Mesenchymal stem cell (in vitro differentiated cells and primary cell): ENCODE data around the gene RNF215.
A peak's percentile ranks its signal among the peaks of the same experiment; 100 is the strongest.

Experiments
- DNase-seq: peaks from one replicate; pipeline ENCODE4 v3.0.0-alpha.2; 2013
- H2AFZ ChIP-seq: one replicate; pipeline ENCODE4 v1.6.1; 2013; ENCODE audit warnings: low read depth, mild to moderate bottlenecking, control low read depth, inconsistent platforms, low read length, moderate library complexity
- H2AK5ac ChIP-seq: 2 replicates; pipeline ENCODE4 v1.6.1; 2013; ENCODE audit warnings: low read length, moderate library complexity, mild to moderate bottlenecking, inconsistent platforms; ENCODE audit not compliant: severe bottlenecking
- H2BK120ac ChIP-seq: one replicate; pipeline ENCODE4 v1.6.1; 2013; ENCODE audit warnings: low read depth, mild to moderate bottlenecking, inconsistent platforms, low read length, moderate library complexity
- H2BK12ac ChIP-seq, 2 experiments: one replicate each; pipeline ENCODE4 v1.6.1; 2013; ENCODE audit warnings: inconsistent platforms in 2 of 2, low read length in 2 of 2, mild to moderate bottlenecking in 2 of 2, moderate library complexity in 2 of 2, control low read depth in 1 of 2
- H2BK15ac ChIP-seq: one replicate; pipeline ENCODE4 v1.6.1; 2013; ENCODE audit warnings: mild to moderate bottlenecking, low read depth, inconsistent platforms; ENCODE audit not compliant: poor library complexity, severe bottlenecking
- H2BK5ac ChIP-seq: 2 replicates; pipeline ENCODE4 v1.6.1; 2013; ENCODE audit warnings: low read depth, mild to moderate bottlenecking, low read length, control low read depth, inconsistent platforms; ENCODE audit not compliant: poor library complexity, severe bottlenecking
- H3K14ac ChIP-seq, 2 experiments: one replicate each; pipeline ENCODE4 v1.6.1; 2013; ENCODE audit warnings: inconsistent platforms in 2 of 2, low read length in 2 of 2, control low read depth in 1 of 2, mild to moderate bottlenecking in 1 of 2, moderate library complexity in 1 of 2
- H3K18ac ChIP-seq, 2 experiments: one replicate each; pipeline ENCODE4 v1.6.1; 2013; ENCODE audit warnings: inconsistent platforms in 2 of 2, low read length in 2 of 2, control low read depth in 1 of 2, low read depth in 1 of 2, mild to moderate bottlenecking in 1 of 2
- H3K23ac ChIP-seq, 2 experiments: one replicate each; pipeline ENCODE4 v1.6.1; 2013; ENCODE audit warnings: inconsistent platforms in 2 of 2, low read length in 2 of 2, mild to moderate bottlenecking in 2 of 2, moderate library complexity in 2 of 2, control low read depth in 1 of 2
- H3K27ac ChIP-seq: 2 replicates; pipeline ENCODE4 v1.5.1; 2013; ENCODE audit warnings: mild to moderate bottlenecking, moderate library complexity, low read length, control low read depth, inconsistent platforms; ENCODE audit not compliant: poor library complexity, severe bottlenecking
- H3K27me3 ChIP-seq, 2 experiments: 2 replicates each; pipeline versions ENCODE4 v1.6.1 to v1.7.0; 2013; ENCODE audit warnings: low read length in 2 of 2, mild to moderate bottlenecking in 2 of 2, moderate library complexity in 2 of 2, control low read depth in 1 of 2, inconsistent platforms in 1 of 2; ENCODE audit not compliant: control insufficient read depth in 1 of 2, insufficient read depth in 1 of 2
- H3K36me3 ChIP-seq, 2 experiments: 2 replicates each; pipeline versions ENCODE4 v1.6.1 to v1.7.0; 2013; ENCODE audit warnings: low read length in 2 of 2, control low read depth in 1 of 2, inconsistent platforms in 1 of 2, low read depth in 1 of 2, mild to moderate bottlenecking in 1 of 2; ENCODE audit not compliant: insufficient read depth in 2 of 2, control insufficient read depth in 1 of 2
- H3K4ac ChIP-seq, 2 experiments: one replicate each; pipeline ENCODE4 v1.6.1; 2013; ENCODE audit warnings: inconsistent platforms in 2 of 2, low read length in 2 of 2, mild to moderate bottlenecking in 2 of 2, moderate library complexity in 2 of 2, control low read depth in 1 of 2, low read depth in 1 of 2
- H3K4me1 ChIP-seq: 2 replicates; pipeline ENCODE4 v1.6.1; 2013; ENCODE audit warnings: low read depth, low read length, control low read depth; ENCODE audit not compliant: control insufficient read depth, insufficient read depth
- H3K4me2 ChIP-seq: 2 replicates; pipeline ENCODE4 v1.6.1; 2013; ENCODE audit warnings: low read length, mild to moderate bottlenecking, inconsistent platforms; ENCODE audit not compliant: poor library complexity, severe bottlenecking
- H3K4me3 ChIP-seq, 2 experiments: 2 replicates each; pipeline versions ENCODE4 v1.5.1 to v1.7.0; 2013; ENCODE audit warnings: low read length in 2 of 2, mild to moderate bottlenecking in 2 of 2, control low read depth in 1 of 2, low read depth in 1 of 2; ENCODE audit not compliant: insufficient read depth in 1 of 2
- H3K79me1 ChIP-seq: replicated peaks from 2 replicates; pipeline ENCODE4 v1.6.1; 2013; ENCODE audit warnings: mild to moderate bottlenecking, control low read depth, low read length, inconsistent platforms; ENCODE audit not compliant: poor library complexity, severe bottlenecking
- H3K9ac ChIP-seq: 2 replicates; pipeline ENCODE4 v1.7.0; 2013; ENCODE audit warnings: mild to moderate bottlenecking, low read length, moderate library complexity
- H3K9me3 ChIP-seq: 2 replicates; pipeline ENCODE4 v1.7.0; 2013; ENCODE audit warnings: mild to moderate bottlenecking, low read length; ENCODE audit not compliant: control insufficient read depth
- H4K8ac ChIP-seq: one replicate; pipeline ENCODE4 v1.6.1; 2013; ENCODE audit warnings: inconsistent platforms, mild to moderate bottlenecking, low read length, moderate library complexity
- H4K91ac ChIP-seq: one replicate; pipeline ENCODE4 v1.6.1; 2013; ENCODE audit warnings: mild to moderate bottlenecking, low read length, inconsistent platforms
- whole genome bisulfite sequencing: methylation state at CpG from one replicate; pipeline ENCODE4 v1.1.7; 2013; ENCODE audit warnings: mixed read lengths; 5-methylcytosine and 5-hydroxymethylcytosine counted together

Gene RNF215

DNA sequence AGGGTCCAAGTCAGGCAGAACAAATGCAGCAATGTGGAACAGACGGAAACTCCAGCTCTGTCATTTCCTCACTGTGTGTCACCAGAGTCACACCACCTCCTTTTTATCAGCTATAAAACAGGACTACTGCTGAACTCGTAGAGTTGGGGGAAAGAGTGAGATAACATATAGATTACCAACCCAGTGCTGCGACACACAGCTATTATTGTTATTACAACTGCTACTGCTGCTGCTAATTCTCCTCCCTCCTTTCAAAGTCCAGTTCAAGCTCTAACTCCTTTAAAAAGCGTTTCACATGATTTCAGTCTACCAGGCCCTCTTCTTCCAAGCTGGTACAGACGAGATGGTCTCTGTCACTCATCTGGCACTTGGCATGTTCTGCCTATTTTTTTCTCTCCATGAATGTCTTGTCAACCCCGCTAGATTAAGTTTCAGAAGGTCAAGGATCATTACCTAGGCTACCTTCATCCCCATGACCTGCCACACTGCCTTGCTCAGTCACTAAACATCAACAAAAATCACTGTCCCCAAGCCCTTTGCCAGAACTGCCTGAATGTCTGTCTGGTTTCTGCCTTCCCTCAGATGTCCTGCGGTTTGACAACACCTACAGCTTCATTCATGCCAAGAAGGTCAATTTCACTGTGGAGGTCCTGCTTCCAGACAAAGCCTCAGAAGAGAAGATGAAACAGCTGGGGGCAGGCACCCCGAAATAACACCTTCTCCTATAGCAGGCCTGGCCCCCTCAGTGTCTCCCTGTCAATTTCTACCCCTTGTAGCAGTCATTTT is 34.7 kb upstream of the RNF215 start:
- Histone ChIP-seq H3K27me3 (no peaks in the 10 kb centered on the region), H3K79me1 (peaks cover 5% of the 10 kb centered on the region), H2BK5ac (no peak overlapping the region), H3K4me1 (peaks cover 29% of the 10 kb centered on the region), H2BK15ac (no peak overlapping the region), H4K91ac (no peak overlapping the region), H2BK12ac (peak overlapping the region; percentile 2 to 76), H3K4me2 (peak overlapping the region; percentile 25), H3K9ac (peak overlapping the region; percentile 96), H3K9me3 (no peaks in the 10 kb centered on the region), H2BK120ac (peak overlapping the region; percentile 64), H3K18ac (peak overlapping the region; percentile 23 to 79), H3K4me3 (peak overlapping the region in 1 of 2 experiments; percentile 85), H3K23ac (peak overlapping the region in 1 of 2 experiments; percentile 34), H2AFZ (no peak overlapping the region), H3K4ac (peak overlapping the region in 1 of 2 experiments; percentile 96), H3K36me3 (peaks cover 14 to 28% of the 10 kb centered on the region in 2 experiments), H4K8ac (no peak overlapping the region), H3K14ac (peak overlapping the region in 1 of 2 experiments; percentile 2), H2AK5ac (peak overlapping the region; percentile 90), H3K27ac (peak overlapping the region; percentile 91)
- DNase-seq, result peak; percentile 44
- 44% methylated on average over 8 of the region's 8 CpGs for WGBS

- peaks cover 26% of the 10 kb centered on the region for H3K4me1 ChIP-seq
- H3K18ac ChIP-seq, result no peak overlapping the region
- H3K9me3 ChIP-seq, result no peaks in the 10 kb centered on the region
- no peak overlapping the region for H3K4me2 ChIP-seq
- peak overlapping the region; percentile 96 for H3K9ac ChIP-seq
- H2BK12ac ChIP-seq, result no peak overlapping the region
- H2AK5ac ChIP-seq, result peak overlapping the region; percentile 23
- H3K79me1 ChIP-seq, result peaks cover 7% of the 10 kb centered on the region
- H4K91ac ChIP-seq, result no peak overlapping the region
- peaks cover 25 to 42% of the 10 kb centered on the region in 2 experiments for H3K36me3 ChIP-seq
- no peak overlapping the region for H2BK120ac ChIP-seq
- no peaks in the 10 kb centered on the region for H3K27me3 ChIP-seq
- WGBS, result 64% methylated on average over 6 of the region's 6 CpGs
- peak; percentile 70 for DNase-seq
- H3K23ac ChIP-seq, result no peak overlapping the region
- no peak overlapping the region for H4K8ac ChIP-seq
- no peak overlapping the region for H2AFZ ChIP-seq
- H3K27ac ChIP-seq, result peak overlapping the region; percentile 46
- H2BK15ac ChIP-seq, result no peak overlapping the region
- H3K4me3 ChIP-seq, result peak overlapping the region in 1 of 2 experiments; percentile 5
- peak overlapping the region in 1 of 2 experiments; percentile 2 for H3K4ac ChIP-seq
- no peak overlapping the region for H2BK5ac ChIP-seq
- no peak overlapping the region for H3K14ac ChIP-seq
These were observed 33.3 kb upstream of the RNF215 start for GRCh38 chr22:30420347-30421125.

GRCh38 chr22:30416837-30417236 is 29.6 kb upstream of the RNF215 start:
- no peak overlapping the region for H2BK15ac ChIP-seq

GRCh38 chr22:30416403-30416802 is 29.2 kb upstream of the RNF215 start:
- no peak overlapping the region for H2BK120ac ChIP-seq
- H3K79me1 ChIP-seq, result peaks cover 9% of the 10 kb centered on the region
- no peak overlapping the region for H3K23ac ChIP-seq
- no peak overlapping the region for H4K91ac ChIP-seq
- no peak overlapping the region for H3K27ac ChIP-seq
- H3K18ac ChIP-seq, result peak overlapping the region in 1 of 2 experiments; percentile 15
- no peak overlapping the region for H2BK15ac ChIP-seq
- no peak overlapping the region for H3K4ac ChIP-seq
- H3K27me3 ChIP-seq, result no peaks in the 10 kb centered on the region
- H3K9me3 ChIP-seq, result no peaks in the 10 kb centered on the region
- no peak overlapping the region for H2AFZ ChIP-seq
- WGBS, result 72% methylated on average over 2 of the region's 2 CpGs
- H2BK12ac ChIP-seq, result no peak overlapping the region
- H3K36me3 ChIP-seq, result peaks cover 52 to 57% of the 10 kb centered on the region in 2 experiments
- H3K4me1 ChIP-seq, result peaks cover 9% of the 10 kb centered on the region
- no peak overlapping the region for H2BK5ac ChIP-seq
- no peak overlapping the region for H3K4me2 ChIP-seq
- H3K9ac ChIP-seq, result no peak overlapping the region
- no peak overlapping the region for H3K4me3 ChIP-seq
- no peak overlapping the region for H3K14ac ChIP-seq
- no peak overlapping the region for H4K8ac ChIP-seq
- H2AK5ac ChIP-seq, result no peak overlapping the region
- no peak for DNase-seq

More at GRCh38 chr22:30416837-30417236, 29.6 kb upstream of the RNF215 start:
- Histone ChIP-seq H3K9ac (no peak overlapping the region), H3K36me3 (peaks cover 50 to 58% of the 10 kb centered on the region in 2 experiments), H3K4me3 (no peak overlapping the region), H3K14ac (no peak overlapping the region), H2AFZ (no peak overlapping the region), H3K79me1 (peaks cover 8% of the 10 kb centered on the region), H3K4ac (no peak overlapping the region), H2BK12ac (no peak overlapping the region), H4K91ac (no peak overlapping the region), H3K9me3 (no peaks in the 10 kb centered on the region), H3K27ac (no peak overlapping the region), H2AK5ac (no peak overlapping the region), H3K18ac (no peak overlapping the region), H3K4me1 (peaks cover 9% of the 10 kb centered on the region), H2BK120ac (no peak overlapping the region), H2BK5ac (no peak overlapping the region), H3K27me3 (no peaks in the 10 kb centered on the region), H4K8ac (no peak overlapping the region), H3K4me2 (no peak overlapping the region), H3K23ac (no peak overlapping the region)
- DNase-seq, result no peak
- WGBS, result no CpG with 5 or more reads among the region's 1 CpG
